GM18858 (cell line): Measurements from ENCODE around the gene DLL4.
"Not testable (repeated sequence)": the region's sequence is repeated elsewhere in the genome, so short reads cannot be mapped to it uniquely, and the experiment has no call there.

Source experiments
- ATAC-seq: cut with Tn5 transposase; IDR thresholded peaks from one replicate; pipeline ENCODE4 v1.9.1; 2021; ENCODE audit not compliant: unreplicated experiment

The DLL4 gene

DNA sequence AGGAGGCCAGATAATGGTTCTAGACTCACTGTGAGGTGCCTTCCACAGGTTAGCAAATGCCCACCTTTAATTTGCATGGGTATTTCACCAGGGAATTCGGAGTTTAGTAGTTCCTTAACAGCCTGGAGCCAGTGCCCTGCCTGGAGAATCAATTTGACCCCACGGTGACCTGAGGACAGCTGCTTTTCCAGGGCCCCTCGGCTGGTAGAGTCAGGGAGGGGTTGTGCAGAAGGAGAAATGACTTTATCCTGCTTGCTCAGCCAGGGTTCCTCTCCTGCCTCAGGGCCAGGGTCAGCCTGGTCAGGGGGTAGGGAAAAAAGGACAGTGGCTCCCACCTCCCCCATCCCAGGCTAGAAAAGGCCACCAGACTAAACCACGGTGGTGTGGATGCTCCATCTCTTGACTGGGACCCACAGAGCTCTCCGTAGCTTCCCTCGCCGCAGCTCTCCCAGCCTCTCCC lies 12.0 kb downstream of the DLL4 start:
- ATAC-seq: no peak

- ATAC-seq: peak; percentile 58
Observed at GRCh38 chr15:40941528-40942336, 12.6 kb downstream of the DLL4 start.

- no peak for ATAC-seq
Observed at GRCh38 chr15:40942337-40942854, 13.3 kb downstream of the DLL4 start.

- ATAC-seq: no peak
Observed at GRCh38 chr15:40942878-40943277, 13.7 kb downstream of the DLL4 start.

GRCh38 chr15:40943764-40944365 lies 14.7 kb downstream of the DLL4 start:
- no peak for ATAC-seq

DNA sequence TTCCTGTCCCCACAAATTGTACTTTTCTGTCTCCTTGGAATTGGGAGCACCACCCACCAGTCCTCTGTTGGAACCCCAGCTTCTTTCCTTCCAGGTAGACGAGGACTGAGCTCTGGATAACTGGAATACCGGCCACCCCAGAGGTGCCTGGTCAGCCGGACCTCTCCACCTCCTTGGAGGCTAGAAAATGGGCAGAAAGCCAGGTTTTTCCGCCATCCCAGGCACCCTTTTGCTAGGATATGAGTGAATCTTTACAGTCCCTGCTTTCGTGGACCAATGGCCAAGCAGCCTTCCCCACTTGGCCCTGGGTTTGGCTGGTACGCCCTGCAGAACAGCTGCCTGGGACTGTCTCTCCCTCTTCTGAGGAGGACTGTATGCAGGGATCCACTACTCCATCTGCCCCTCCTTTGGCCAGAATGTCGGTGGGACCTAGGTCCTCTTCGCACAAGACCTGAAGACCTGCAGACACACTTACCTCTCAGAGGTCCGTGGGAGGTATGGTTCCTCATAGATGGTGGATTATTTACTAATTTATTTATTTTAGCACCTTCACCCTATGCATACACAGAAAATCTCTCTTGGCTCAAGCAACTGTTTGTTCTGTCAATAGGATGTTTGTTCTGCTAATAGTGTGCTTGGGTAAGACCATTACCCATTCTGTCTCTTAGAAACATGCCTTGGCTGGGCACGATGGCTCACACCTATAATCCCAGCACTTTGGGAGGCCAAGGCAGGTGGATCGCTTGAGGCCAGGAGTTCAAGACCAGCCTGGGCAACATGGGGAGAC lies 15.6 kb downstream of the DLL4 start:
- no peak for ATAC-seq

DNA sequence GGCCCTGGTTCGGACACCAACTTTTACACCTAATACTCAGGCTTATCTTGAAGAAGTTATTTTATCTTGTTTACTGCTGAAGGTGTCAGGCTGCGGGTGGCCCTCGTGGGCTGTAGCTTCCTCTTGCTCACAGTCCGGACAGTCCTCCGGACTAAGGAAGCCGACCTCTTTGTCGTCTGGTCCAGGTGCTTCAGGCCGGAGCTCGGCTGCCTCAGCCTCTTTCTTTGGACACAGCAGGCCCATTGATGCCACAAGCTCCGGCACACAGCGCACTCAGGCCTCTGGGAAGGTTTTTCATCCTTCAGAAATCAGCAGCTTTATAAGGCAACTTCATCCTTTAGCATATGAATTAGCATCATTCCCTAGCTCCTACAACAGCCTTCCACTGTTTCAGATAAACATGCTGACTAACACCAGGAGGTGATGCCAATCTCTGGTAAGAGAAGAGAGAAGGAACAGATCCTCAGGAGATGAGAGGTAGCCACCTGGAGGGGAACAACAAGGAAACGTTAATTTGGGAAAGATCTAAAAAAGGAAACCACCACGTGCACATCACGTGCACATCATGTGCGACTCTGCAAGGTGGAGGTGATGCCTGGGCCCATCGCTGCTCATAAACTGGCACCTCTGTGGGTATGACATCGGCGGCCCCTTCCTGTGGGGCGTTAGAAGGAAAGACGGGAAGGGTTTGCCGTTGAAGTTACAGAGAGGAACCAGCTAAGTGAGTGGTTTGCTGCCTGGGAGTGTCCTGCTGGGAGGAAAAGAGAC lies 19.8 kb downstream of the DLL4 start:
- ATAC-seq: no peak

- no peak for ATAC-seq
Observed at GRCh38 chr15:40949756-40950207, 20.6 kb downstream of the DLL4 start.

- no peak for ATAC-seq
Observed at GRCh38 chr15:40951764-40952163, 22.6 kb downstream of the DLL4 start.

- ATAC-seq: no peak
Observed at GRCh38 chr15:40952301-40952900, 23.3 kb downstream of the DLL4 start.

GRCh38 chr15:40952901-40953712 lies 24.0 kb downstream of the DLL4 start, which contains the start of gene CHAC1:
Gene CHAC1 (plus strand): TSS chr15:40953471. CDS start chr15:40953584, 113 bp downstream.
- peak; percentile 83 for ATAC-seq

GRCh38 chr15:40953713-40954074 lies 24.6 kb downstream of the DLL4 start:
- ATAC-seq: no peak

DNA sequence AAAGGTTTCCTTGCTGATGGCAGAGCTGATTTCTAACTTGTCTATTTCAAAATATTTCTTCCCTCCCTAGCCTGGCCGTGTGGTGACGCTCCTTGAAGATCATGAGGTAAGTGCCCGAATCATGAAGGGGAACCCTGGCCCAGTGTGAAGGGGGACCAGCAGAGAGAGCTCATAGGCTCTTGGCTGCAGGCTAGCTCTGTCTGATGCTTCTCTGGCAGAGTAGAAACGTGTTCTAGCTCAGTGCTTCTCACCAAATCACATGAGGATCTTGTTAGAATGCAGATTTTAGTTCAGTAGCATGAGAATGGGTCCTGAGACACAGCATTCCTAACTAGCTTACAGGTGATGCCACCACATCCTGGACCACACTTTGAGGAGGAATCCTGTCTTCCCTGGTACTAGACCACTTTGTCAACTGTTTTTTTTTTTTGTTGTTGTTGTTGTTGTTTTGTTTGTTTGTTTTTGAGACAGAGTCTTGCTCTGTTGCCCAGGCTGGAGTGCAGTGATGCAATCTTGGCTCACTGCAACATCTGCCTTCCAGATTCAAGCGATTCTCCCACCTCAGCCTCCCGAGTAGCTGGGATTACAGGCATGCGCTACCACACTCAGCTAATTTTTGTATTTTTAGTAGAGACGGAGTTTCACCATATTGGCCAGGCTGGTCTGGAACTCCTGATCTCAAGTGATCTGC lies 25.2 kb downstream of the DLL4 start:
- ATAC-seq: not testable (repeated sequence)

DNA sequence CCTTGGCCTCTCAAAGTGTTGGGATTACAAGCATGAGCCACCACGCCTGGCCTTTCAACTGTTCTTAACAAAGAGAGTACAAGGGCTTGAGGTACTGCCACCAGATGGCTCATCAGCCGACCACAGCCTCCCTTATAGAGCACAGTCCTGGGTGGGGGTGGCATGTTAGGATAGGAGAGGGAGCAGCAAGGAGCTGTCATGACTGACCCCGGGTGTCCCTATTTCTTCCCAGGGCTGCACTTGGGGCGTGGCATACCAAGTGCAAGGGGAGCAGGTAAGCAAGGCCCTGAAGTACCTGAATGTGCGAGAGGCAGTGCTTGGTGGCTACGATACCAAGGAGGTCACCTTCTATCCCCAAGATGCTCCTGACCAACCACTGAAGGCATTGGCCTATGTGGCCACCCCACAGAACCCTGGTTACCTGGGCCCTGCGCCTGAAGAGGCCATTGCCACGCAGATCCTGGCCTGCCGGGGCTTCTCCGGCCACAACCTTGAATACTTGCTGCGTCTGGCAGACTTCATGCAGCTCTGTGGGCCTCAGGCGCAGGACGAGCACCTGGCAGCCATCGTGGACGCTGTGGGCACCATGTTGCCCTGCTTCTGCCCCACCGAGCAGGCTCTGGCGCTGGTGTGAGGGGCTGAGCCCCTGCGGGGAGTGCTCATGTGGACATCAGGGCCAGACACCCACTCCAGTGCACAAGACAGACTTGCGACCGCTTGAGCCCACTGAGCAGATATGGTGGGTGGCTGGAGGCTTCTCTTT lies 26.2 kb downstream of the DLL4 start:
- ATAC-seq: no peak

GRCh38 chr15:40955930-40956540 lies 26.9 kb downstream of the DLL4 start:
- no peak for ATAC-seq

GRCh38 chr15:40956541-40956982 lies 27.4 kb downstream of the DLL4 start:
- no peak for ATAC-seq

DNA sequence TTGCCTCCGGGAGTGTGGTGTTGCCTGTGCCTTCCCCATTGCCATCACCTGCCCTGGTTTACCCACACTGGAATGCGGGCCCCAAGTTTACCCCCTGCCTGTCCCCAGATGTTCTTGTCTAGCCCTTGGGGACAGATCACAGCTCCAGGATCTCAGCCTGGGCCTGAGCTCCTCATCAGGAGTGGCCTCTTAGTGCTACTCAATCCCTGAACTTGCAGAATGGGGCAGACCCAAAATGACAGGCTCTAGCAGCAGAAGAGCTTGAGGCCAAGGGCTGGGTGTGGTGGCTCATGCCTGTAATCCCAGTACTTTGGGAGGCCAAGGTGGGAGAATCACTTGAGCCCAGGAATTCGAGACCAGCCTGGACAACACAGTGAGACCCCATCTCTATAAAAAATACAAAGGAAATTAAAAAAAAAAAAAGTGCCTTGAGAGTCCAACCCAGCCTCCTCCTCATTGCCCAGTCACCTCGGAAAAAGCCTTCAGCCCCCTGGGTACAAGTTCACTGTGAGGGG lies 28.0 kb downstream of the DLL4 start:
- ATAC-seq: no peak
